Keratinocyte (primary cell): Measurements from ENCODE around the gene ADRB2. TPM values are rescaled to one million over a fixed set of nuclear protein-coding genes. Genes with fewer than 3 reads are reported as not detected.

Source experiments
- DNase-seq: peaks from one replicate; pipeline ENCODE4 v3.0.0-alpha.2; 2011; ENCODE audit warnings: low read depth, missing footprints, low spot score
- FAIRE-seq: peaks from 2 replicates; lab custom pipeline; 2011; peaks lifted over from hg19 to GRCh38; lab: Jason Lieb, UNC
- H2AFZ ChIP-seq: 2 replicates; pipeline ENCODE4 v1.6.0; 2012; ENCODE audit warnings: low read length, control low read depth, inconsistent platforms; ENCODE audit not compliant: control insufficient read depth
- H3K27ac ChIP-seq: 2 replicates; pipeline ENCODE4 v1.5.1; 2011; ENCODE audit warnings: low read length; ENCODE audit not compliant: control insufficient read depth, insufficient read depth
- H3K27me3 ChIP-seq: 3 replicates; pipeline ENCODE4 v1.6.0; 2011; ENCODE audit warnings: low read length; ENCODE audit not compliant: control insufficient read depth, insufficient read depth; ENCODE audit errors: extremely low read depth
- H3K36me3 ChIP-seq, 2 experiments: 2 replicates in 1 of 2; 3 replicates in 1 of 2; pipeline ENCODE4 v1.5.1; 2011; ENCODE audit warnings: low read length in 2 of 2, mild to moderate bottlenecking in 1 of 2; ENCODE audit not compliant: control insufficient read depth in 2 of 2, insufficient read depth in 2 of 2; ENCODE audit errors: extremely low read depth in 1 of 2
- H3K4me1 ChIP-seq: 3 replicates; pipeline ENCODE4 v1.5.1; 2011; ENCODE audit warnings: low read length; ENCODE audit not compliant: control insufficient read depth, insufficient read depth; ENCODE audit errors: extremely low read depth
- H3K4me2 ChIP-seq: 3 replicates; pipeline ENCODE4 v1.6.0; 2011; ENCODE audit warnings: low read depth, low read length; ENCODE audit not compliant: control insufficient read depth, insufficient read depth; ENCODE audit errors: extremely low read depth
- H3K4me3 ChIP-seq, 3 experiments: fragments of 200-600 bp in 1 of 3; sonication (generic) in 1 of 3; 2 replicates in 2 of 3; 3 replicates in 1 of 3; pipeline ENCODE4 v1.5.1; 2011 to 2016; ENCODE audit warnings: low read length in 3 of 3, mild to moderate bottlenecking in 3 of 3, control low read depth in 2 of 3, inconsistent platforms in 1 of 3, low read depth in 1 of 3, mixed read lengths in 1 of 3, mixed run types in 1 of 3, moderate library complexity in 1 of 3; ENCODE audit not compliant: control insufficient read depth in 2 of 3, insufficient read depth in 2 of 3; ENCODE audit errors: extremely low read depth in 1 of 3
- H3K79me2 ChIP-seq: 2 replicates; pipeline ENCODE4 v1.6.0; 2012; ENCODE audit warnings: low read length; ENCODE audit not compliant: control insufficient read depth, insufficient read depth
- H3K9ac ChIP-seq: 3 replicates; pipeline ENCODE4 v1.6.0; 2011; ENCODE audit warnings: low read length; ENCODE audit not compliant: control insufficient read depth, insufficient read depth; ENCODE audit errors: extremely low read depth
- H3K9me1 ChIP-seq: 3 replicates; pipeline ENCODE4 v1.6.0; 2011; ENCODE audit warnings: low read length; ENCODE audit not compliant: control insufficient read depth, insufficient read depth; ENCODE audit errors: extremely low read depth
- H3K9me3 ChIP-seq: 2 replicates; pipeline ENCODE4 v1.5.1; 2012; ENCODE audit warnings: low read depth, low read length; ENCODE audit not compliant: control insufficient read depth
- H4K20me1 ChIP-seq: 3 replicates; pipeline ENCODE4 v1.6.0; 2011; ENCODE audit warnings: low read length; ENCODE audit not compliant: control insufficient read depth, insufficient read depth; ENCODE audit errors: extremely low read depth
- CTCF ChIP-seq, 3 experiments: IDR thresholded peaks in 1 of 3; conservative IDR thresholded peaks in 1 of 3; optimal IDR thresholded peaks in 1 of 3; 2 replicates in 2 of 3; 3 replicates in 1 of 3; pipeline versions ENCODE3 to v1.5.1; 2011; ENCODE audit warnings: low read length in 3 of 3, mild to moderate bottlenecking in 3 of 3, moderate library complexity in 2 of 3, control low read depth in 1 of 3, inconsistent platforms in 1 of 3; ENCODE audit not compliant: insufficient read depth in 2 of 3; ENCODE audit errors: extremely low read depth in 1 of 3
- EZH2 ChIP-seq: IDR thresholded peaks from one replicate; pipeline ENCODE4 v1.6.1; 2012; ENCODE audit warnings: inconsistent platforms, mild to moderate bottlenecking, low read length, moderate library complexity
- dilution Hi-C: fragments of 300-500 bp; cut with MboI; formaldehyde crosslinking; loops from one replicate; pipeline ENCODE4 v1.7.0; 2020; ENCODE audit warnings: low sequenced_read_pairs; ENCODE audit not compliant: extremely low pct_ligation_motif_present
- polyA plus RNA-seq, 5 experiments: library from polyadenylated mRNA; depleted of rRNA in 3 of 5; stranded (reverse) in 3 of 5; stranded (forward) in 1 of 5; unstranded in 1 of 5; fragments of >200 nt; gene quantifications; 1 replicate in 1 of 5; 2 replicates in 3 of 5; 3 replicates in 1 of 5; pipeline versions ENCODE4 v1.2.1 to v1.2.3, GENCODE V29; 2011 to 2012; ENCODE audit warnings: missing spikeins in 2 of 5, low read depth in 1 of 5, low replicate concordance in 1 of 5

The ADRB2 gene
- polyA plus RNA-seq, 1 donor (not counting 4 experiments of a cell fraction or from before 2014, with no cell fraction given) = 39.7 TPM

DNA sequence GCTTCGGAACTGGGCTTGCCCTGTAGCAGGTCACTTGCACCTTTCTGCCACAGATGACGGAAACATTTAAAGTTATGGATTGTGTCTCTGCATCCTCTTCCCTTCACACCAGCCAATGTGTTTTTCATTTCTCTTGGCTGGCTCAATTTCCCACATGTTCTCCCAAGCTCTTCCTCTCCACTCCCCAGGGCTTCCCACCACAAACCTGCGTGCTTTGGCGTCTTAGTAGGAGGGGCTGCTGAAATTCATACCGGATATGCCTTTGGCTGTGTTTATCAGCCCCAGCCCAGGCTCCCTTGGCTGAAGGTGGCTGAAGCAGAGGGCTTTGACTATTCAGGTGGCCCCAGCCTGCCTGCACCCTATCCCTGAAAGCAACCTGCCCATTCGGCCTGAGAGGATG is 32.1 kb downstream of the ADRB2 start:
- H3K9me1 ChIP-seq = no peaks in the 10 kb centered on the region
- no peak overlapping the region for H3K9ac ChIP-seq
- no peak overlapping the region for H3K27ac ChIP-seq
- dilution Hi-C loops = no loop called here
- H3K27me3 ChIP-seq = no peaks in the 10 kb centered on the region
- peaks cover 0 to 2% of the 10 kb centered on the region in 2 experiments for H3K36me3 ChIP-seq
- no peak overlapping the region for H3K4me2 ChIP-seq
- no peak for FAIRE-seq
- H2AFZ ChIP-seq = no peak overlapping the region
- no peaks in the 10 kb centered on the region for H3K9me3 ChIP-seq
- no peak overlapping the region for H3K4me3 ChIP-seq
- peaks cover 3% of the 10 kb centered on the region for H3K79me2 ChIP-seq
- DNase-seq = no peak
- H3K4me1 ChIP-seq = peaks cover 11% of the 10 kb centered on the region
- no peaks in the 10 kb centered on the region for H4K20me1 ChIP-seq
- TF ChIP-seq CTCF (optimal IDR thresholded peaks at IDR 0.05 in 1 of 3, IDR thresholded peaks at IDR 0.05 in 1 of 3, conservative IDR thresholded peaks at IDR 0.05 in 1 of 3; ENCODE audit: extremely low read depth in 1 of 3, insufficient read depth in 2 of 3, low read length in 3 of 3) (no peak), EZH2 (no peak)

- H3K4me1 ChIP-seq = peaks cover 11% of the 10 kb centered on the region
- no peaks in the 10 kb centered on the region for H3K27me3 ChIP-seq
- FAIRE-seq (no peak), DNase-seq (no peak)
- no peak overlapping the region for H3K9ac ChIP-seq
- H3K9me3 ChIP-seq = no peaks in the 10 kb centered on the region
- H3K79me2 ChIP-seq = peaks cover 3% of the 10 kb centered on the region
- no peak overlapping the region for H3K4me2 ChIP-seq
- H3K4me3 ChIP-seq = no peak overlapping the region
- no peak for TF ChIP-seq CTCF (optimal IDR thresholded peaks at IDR 0.05 in 1 of 3, IDR thresholded peaks at IDR 0.05 in 1 of 3, conservative IDR thresholded peaks at IDR 0.05 in 1 of 3; ENCODE audit: extremely low read depth in 1 of 3, insufficient read depth in 2 of 3, low read length in 3 of 3)
- no peak for TF ChIP-seq EZH2
- no peaks in the 10 kb centered on the region for H3K9me1 ChIP-seq
- no peak overlapping the region for H3K27ac ChIP-seq
- dilution Hi-C loops = no loop called here
- H3K36me3 ChIP-seq = peaks cover 0 to 4% of the 10 kb centered on the region in 2 experiments
- H2AFZ ChIP-seq = no peak overlapping the region
- no peaks in the 10 kb centered on the region for H4K20me1 ChIP-seq
Measured at GRCh38 chr5:148859703-148860102, 33.3 kb downstream of the ADRB2 start.
